Measurements from ENCODE around the gene TRIM5. TPM values are rescaled to one million over a fixed set of nuclear protein-coding genes. Genes with fewer than 3 reads are reported as not detected.

TRIM5 gene
- total and polyA plus RNA-seq, 9 of the 15 experiments (the other 6 are each of a cell fraction or from before 2014, with no cell fraction given) = 7.7 to 20.8 (median 15.0) TPM

DNA sequence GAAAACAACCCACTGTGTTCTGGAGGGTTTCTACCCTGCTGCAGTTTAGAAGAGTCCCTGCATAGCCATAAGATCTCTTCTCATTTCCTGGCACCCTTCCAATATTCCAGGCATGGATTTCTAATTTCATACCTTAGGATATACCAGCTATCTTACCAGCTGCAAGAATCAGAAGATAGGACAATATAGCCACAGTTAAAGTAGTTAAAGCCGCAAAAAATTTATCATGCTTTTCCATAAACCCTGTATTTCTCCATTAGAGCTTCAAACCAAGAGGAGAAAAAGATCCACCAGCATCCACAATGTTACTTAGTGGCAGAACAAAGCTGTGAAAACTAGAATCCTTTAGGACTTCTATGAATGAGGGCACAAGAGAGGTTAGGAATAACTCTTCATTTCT, 42.8 kb upstream of the TRIM5 start:
- 0% methylated on average over 1 of the region's 1 CpG for WGBS (ENCODE audit: insufficient coverage, low coverage, missing lambda C conversion rate)
- Histone ChIP-seq H3K9me1 (ENCODE audit: control insufficient read depth, insufficient read depth, low read length) (no peaks in the 10 kb centered on the region), H3K9me3 (replicated peaks; ENCODE audit: control insufficient read depth, insufficient read depth, low read depth, low read length) (no peaks in the 10 kb centered on the region), H3K9ac (ENCODE audit: insufficient read depth in 1 of 2, low read depth in 2 of 2, low read length in 2 of 2) (no peak overlapping the region), H2AFZ (ENCODE audit: low read depth, low read length) (no peak overlapping the region), H3K4me3 (no peak overlapping the region), H3K79me2 (ENCODE audit: control insufficient read depth, insufficient read depth, low read length) (no peaks in the 10 kb centered on the region), H3K4me1 (replicated peaks in 1 of 2; ENCODE audit: control insufficient read depth in 2 of 2, insufficient read depth in 2 of 2, low read length in 2 of 2) (no peaks in the 10 kb centered on the region), H3K27me3 (ENCODE audit: control insufficient read depth in 2 of 2, insufficient read depth in 2 of 2, low read length in 2 of 2) (peaks cover 4 to 8% of the 10 kb centered on the region in 2 experiments; a peak in 4 of 5 replicates), H3K4me2 (ENCODE audit: insufficient read depth, low read length) (no peak overlapping the region), H4K20me1 (replicated peaks; ENCODE audit: control insufficient read depth, insufficient read depth, low read length) (no peaks in the 10 kb centered on the region), H3K27ac (ENCODE audit: extremely low read depth, low read depth, low read length) (no peak overlapping the region), H3K36me3 (ENCODE audit: control insufficient read depth, insufficient read depth, low read length) (no peaks in the 10 kb centered on the region)
- ChIA-PET CTCF (ENCODE audit: low intra/inter-chr PET ratio) (no interaction called here), POLR2A (interaction anchor here (0.5 to 1.5 kb wide), 4 partner anchors 14 to 84 kb away, joined by 3 read pairs; no protein-coding TSS in a partner anchor)
- ATAC-seq (no peak), DNase-seq (ENCODE audit: extremely low read depth in 1 of 4, low spot score in 3 of 4) (no peak), FAIRE-seq (no peak)
- intact Hi-C loops (cut with micrococcal nuclease) = no loop called here
- BruUV-seq (replicated peaks) = no TSS peak
- in situ Hi-C loops (cut with MboI) = no loop called here
- TF ChIP-seq NFIC (IDR thresholded peaks at IDR 0.05) = peak; percentile 77
- TF ChIP-seq U2AF2 (optimal IDR thresholded peaks at IDR 0.05; ENCODE audit: low read depth, low read length) = no peak
- no peak for TF ChIP-seq ZFP1 (CRISPR knock-in tag; IDR thresholded peaks at IDR 0.05)
- TF ChIP-seq, protein P1, sequence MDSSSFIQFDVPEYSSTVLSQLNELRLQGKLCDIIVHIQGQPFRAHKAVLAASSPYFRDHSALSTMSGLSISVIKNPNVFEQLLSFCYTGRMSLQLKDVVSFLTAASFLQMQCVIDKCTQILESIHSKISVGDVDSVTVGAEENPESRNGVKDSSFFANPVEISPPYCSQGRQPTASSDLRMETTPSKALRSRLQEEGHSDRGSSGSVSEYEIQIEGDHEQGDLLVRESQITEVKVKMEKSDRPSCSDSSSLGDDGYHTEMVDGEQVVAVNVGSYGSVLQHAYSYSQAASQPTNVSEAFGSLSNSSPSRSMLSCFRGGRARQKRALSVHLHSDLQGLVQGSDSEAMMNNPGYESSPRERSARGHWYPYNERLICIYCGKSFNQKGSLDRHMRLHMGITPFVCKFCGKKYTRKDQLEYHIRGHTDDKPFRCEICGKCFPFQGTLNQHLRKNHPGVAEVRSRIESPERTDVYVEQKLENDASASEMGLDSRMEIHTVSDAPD (CRISPR knock-in tag; IDR thresholded peaks at IDR 0.05) = no peak
- no peak for TF ChIP-seq RFX1 (IDR thresholded peaks at IDR 0.05)
- TF ChIP-seq PRDM10 (IDR thresholded peaks at IDR 0.05; ENCODE audit: partially characterized antibody) = no peak
- TF ChIP-seq TCF3 (CRISPR knock-in tag; IDR thresholded peaks at IDR 0.05) = no peak
- peak; percentile 40; the same call in 1 of the 2 replicates for TF ChIP-seq NFIX (CRISPR knock-in tag; IDR thresholded peaks at IDR 0.05; ENCODE audit: low read depth)
- no peak for TF ChIP-seq EZH2 (IDR thresholded peaks at IDR 0.05; ENCODE audit: borderline replicate concordance, low read depth, low read length)
- TF ChIP-seq, protein P2, sequence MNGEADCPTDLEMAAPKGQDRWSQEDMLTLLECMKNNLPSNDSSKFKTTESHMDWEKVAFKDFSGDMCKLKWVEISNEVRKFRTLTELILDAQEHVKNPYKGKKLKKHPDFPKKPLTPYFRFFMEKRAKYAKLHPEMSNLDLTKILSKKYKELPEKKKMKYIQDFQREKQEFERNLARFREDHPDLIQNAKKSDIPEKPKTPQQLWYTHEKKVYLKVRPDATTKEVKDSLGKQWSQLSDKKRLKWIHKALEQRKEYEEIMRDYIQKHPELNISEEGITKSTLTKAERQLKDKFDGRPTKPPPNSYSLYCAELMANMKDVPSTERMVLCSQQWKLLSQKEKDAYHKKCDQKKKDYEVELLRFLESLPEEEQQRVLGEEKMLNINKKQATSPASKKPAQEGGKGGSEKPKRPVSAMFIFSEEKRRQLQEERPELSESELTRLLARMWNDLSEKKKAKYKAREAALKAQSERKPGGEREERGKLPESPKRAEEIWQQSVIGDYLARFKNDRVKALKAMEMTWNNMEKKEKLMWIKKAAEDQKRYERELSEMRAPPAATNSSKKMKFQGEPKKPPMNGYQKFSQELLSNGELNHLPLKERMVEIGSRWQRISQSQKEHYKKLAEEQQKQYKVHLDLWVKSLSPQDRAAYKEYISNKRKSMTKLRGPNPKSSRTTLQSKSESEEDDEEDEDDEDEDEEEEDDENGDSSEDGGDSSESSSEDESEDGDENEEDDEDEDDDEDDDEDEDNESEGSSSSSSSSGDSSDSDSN (IDR thresholded peaks at IDR 0.05; ENCODE audit: borderline replicate concordance in 1 of 2, low read depth in 2 of 2, low read length in 2 of 2) = no peak
- TF ChIP-seq TCFL5 (CRISPR knock-in tag; conservative IDR thresholded peaks at IDR 0.05) = no peak
- TF ChIP-seq, protein P3, sequence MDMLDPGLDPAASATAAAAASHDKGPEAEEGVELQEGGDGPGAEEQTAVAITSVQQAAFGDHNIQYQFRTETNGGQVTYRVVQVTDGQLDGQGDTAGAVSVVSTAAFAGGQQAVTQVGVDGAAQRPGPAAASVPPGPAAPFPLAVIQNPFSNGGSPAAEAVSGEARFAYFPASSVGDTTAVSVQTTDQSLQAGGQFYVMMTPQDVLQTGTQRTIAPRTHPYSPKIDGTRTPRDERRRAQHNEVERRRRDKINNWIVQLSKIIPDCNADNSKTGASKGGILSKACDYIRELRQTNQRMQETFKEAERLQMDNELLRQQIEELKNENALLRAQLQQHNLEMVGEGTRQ (CRISPR knock-in tag; IDR thresholded peaks at IDR 0.05) = no peak
- no peak for TF ChIP-seq MEF2D (tag; conservative IDR thresholded peaks at IDR 0.05; ENCODE audit: low read depth)
- TF ChIP-seq, protein P4, sequence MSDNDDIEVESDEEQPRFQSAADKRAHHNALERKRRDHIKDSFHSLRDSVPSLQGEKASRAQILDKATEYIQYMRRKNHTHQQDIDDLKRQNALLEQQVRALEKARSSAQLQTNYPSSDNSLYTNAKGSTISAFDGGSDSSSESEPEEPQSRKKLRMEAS (CRISPR knock-in tag; IDR thresholded peaks at IDR 0.05) = no peak

Data from K562 (cell line).